HTR-8/SVneo (cell line): Measurements from ENCODE around the gene RITA1.
A peak's percentile ranks its signal among the peaks of the same experiment; 100 is the strongest.

Experiments
- DNase-seq: peaks from one replicate; pipeline ENCODE4 v3.0.0; 2011; ENCODE audit warnings: low spot score, mixed read lengths; ENCODE audit not compliant: insufficient read length
- FAIRE-seq: peaks from 2 replicates; lab custom pipeline; 2011; peaks lifted over from hg19 to GRCh38; lab: Jason Lieb, UNC

Gene RITA1

DNA sequence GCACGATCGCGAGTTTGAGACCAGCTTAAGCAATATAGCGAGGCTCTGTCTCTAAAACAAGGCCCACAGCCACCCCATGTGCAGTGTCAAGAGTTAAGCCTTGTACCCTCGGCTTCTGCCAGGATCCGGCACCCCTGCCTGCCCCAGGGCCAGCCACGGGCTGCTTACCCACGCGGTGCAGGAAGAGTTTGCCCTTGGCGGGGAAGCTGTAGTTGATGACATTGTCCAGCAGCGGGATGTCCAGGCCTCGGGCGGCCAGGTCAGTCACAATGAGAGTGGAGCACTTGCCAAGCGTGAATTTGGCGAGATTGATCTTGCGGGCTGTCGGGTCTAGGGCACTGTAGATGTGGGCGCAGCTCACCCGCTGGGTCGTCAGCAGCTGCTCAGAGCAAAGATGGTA is 13.3 kb upstream of the RITA1 start:
- no peak for DNase-seq
- FAIRE-seq: no peak

DNA sequence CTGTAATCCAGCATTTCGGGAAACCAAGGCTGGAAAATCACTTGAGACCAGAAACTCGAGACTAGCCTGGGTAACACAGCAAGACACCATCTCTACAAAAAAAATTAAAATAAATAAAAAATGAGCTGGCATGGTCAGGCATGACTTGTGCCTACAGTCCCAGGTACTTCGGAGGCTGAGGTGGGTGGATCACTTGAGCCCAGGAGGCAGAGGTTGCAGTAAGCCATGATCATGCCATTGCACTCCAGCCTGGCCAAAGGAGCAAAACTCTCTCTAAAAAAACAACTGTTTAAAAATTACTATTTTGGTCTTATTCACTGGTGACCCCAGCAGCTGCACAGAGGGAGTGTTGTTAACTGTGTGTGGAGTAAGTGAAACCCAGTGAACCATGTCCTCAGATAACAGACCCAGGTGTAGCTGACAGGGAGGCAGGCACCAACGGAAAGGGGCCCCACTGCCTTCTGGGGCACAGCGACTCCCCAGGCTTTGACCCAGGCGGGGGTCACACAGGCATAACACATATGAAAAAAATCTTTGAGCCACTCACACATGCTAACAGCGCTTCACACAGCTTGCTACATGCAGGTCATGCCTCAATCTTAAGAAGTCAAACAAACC is 12.3 kb upstream of the RITA1 start:
- FAIRE-seq (no peak), DNase-seq (no peak)

DNA sequence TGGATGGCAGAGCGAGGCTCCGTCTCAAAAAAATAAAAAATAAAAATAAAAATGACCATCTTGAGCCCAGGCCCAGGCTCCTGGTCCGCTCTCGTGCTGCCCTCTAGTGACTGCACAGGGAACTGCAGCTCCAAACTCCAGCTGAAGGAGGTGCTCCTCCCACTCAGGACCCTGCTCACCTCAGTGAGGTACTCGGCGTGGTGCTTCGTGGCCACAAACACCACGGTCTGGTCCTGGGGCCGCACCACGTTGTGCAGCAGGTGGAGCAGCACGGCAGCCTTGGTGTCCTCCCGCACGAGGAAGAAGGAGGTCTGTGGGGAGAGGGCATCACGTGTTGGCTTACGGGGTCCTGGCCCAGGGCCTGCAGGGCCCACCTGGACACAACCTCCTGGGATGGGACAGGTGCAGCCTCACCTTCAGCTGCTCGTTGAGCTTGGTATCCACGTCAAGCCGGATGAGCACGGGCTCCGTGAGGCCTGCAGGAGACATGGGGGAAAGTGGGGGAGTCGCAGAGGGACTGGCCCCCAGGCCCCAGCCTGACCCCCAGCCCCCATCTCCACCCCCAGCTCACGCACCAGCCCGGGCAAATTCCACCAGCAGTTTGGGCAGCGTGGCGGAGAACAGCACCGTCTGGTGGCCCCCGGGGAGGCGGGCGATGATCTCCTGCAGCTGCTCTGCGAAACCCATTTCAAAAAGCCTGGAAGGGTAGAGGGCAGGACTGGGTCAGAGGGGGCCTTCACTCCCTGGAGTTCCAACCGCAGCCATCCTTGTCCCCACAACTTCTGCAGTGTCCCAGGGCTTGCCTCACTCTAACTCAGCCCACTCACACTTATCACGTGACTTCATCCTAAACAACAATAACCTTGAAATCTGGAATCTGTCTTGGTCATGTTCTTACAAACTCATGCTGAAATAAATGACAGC is 10.8 kb upstream of the RITA1 start:
- DNase-seq (peak; percentile 79), FAIRE-seq (peak; percentile 23)

- no peak for FAIRE-seq
- DNase-seq: no peak
Observed at GRCh38 chr12:113179023-113179422, 6.5 kb upstream of the RITA1 start.

DNA sequence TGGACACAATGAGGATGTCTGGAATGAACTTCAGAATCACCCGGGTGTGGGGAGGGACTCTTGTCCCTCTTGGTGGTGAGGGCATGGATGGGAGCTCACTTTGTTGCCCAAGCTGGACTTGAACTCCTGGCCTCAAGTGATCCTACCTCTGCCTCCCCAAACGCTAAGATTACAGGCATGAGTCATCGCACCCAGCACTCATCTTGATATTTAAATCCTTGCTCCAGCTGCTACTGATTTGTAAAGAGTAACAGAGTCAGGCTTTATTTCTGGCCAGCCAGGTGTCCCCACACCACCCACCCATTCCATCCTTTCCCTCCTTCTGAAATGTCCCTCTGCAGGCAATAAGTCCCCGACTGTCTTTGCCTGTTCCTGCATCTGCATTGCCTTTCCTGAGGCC is 5.2 kb upstream of the RITA1 start:
- no peak for DNase-seq
- no peak for FAIRE-seq

DNA sequence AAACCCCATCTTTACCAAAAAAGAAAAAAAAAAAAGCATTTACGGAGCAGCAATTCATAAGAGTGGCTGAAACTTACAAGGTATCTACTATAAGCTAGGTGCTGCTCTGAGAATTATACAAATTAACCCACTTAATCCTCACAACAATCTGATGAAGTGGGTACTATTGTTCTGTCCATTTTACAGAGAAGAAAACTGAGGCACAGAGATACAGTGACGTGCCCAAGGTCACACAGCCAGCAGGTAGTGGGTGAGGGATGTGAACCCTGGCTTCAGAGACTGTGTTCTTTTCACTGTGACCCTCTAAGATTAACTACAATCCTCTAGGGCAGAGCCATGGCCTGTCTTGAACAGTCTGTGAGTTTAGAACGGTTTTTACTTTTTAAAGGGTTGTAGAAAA is 3.5 kb upstream of the RITA1 start:
- DNase-seq (no peak), FAIRE-seq (no peak)

- DNase-seq (no peak), FAIRE-seq (no peak)
Observed at GRCh38 chr12:113183030-113183589, 2.4 kb upstream of the RITA1 start.

DNA sequence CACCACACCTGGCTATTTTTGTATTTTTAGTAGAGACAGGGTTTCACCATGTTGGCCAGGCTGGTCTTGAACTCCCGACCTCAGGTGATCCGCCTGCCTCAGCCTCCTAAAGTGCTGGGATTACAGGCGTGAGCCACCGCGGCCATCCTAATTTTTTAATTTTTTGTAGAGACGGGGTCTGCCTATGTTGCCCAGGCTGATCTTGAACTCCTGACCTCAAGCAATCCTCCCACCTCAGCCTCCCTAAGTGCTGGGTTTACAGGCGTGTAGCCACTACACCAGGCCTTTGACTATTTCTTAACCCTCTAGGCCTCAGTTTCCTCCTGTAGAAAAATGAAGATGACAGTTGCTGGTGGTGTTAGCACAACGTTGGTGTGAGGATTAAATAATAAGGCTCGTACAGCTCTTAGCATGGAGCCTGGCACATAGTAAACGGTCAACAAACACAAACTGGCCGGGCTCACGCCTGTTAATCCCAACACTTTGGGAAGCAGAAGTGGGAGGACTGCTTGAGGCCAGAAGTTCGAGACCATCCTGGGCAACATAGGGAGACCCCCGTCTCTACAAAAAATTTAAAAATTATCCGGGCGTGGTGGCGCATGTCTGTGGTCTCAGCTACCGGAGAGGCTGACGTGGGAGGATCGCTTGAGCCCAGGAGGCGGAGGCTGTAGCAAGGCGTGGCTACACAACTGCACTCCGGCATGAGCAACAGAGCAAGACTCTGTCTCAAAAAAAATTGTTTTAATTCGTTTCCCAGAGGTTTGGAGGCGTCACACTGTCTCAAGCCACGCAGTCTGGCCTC is 1.2 kb upstream of the RITA1 start:
- DNase-seq (no peak), FAIRE-seq (peak; percentile 44)

- DNase-seq: peak; percentile 90
- no peak for FAIRE-seq
Observed at GRCh38 chr12:113184900-113185179, 681 bp upstream of the RITA1 start.

GRCh38 chr12:113186033-113186365 is 478 bp downstream of the RITA1 start:
- DNase-seq (peak; percentile 12), FAIRE-seq (no peak)

DNA sequence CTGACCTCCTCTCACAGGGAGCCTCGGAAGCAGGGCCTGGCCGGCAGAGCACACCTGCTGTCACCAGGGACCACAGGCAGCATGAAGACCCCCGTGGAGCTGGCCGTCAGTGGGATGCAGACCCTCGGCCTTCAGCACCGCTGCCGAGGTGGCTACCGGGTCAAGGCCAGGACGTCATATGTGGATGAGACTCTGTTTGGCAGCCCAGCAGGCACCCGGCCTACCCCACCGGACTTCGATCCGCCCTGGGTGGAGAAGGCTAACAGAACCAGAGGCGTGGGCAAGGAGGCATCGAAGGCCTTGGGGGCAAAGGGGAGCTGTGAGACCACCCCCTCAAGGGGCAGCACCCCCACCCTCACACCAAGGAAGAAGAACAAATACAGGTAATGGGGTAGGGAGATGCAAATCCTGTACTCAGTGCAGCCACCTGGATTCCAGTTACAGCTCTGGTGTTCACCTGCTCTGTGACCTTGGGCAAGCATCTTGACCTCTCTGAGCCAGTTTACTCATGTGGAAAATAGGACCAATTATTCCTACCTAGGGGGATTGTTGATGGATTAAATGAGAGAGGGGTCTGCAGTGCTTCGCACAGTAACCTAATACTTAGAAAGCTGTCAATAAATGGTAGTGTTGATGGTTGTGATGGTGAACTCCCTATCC is 1.3 kb downstream of the RITA1 start:
- FAIRE-seq (no peak), DNase-seq (no peak)

- DNase-seq (no peak), FAIRE-seq (no peak)
Observed at GRCh38 chr12:113189361-113189760, 3.8 kb downstream of the RITA1 start.

- peak; percentile 42 for DNase-seq
- no peak for FAIRE-seq
Observed at GRCh38 chr12:113190761-113191160, 5.2 kb downstream of the RITA1 start.

DNA sequence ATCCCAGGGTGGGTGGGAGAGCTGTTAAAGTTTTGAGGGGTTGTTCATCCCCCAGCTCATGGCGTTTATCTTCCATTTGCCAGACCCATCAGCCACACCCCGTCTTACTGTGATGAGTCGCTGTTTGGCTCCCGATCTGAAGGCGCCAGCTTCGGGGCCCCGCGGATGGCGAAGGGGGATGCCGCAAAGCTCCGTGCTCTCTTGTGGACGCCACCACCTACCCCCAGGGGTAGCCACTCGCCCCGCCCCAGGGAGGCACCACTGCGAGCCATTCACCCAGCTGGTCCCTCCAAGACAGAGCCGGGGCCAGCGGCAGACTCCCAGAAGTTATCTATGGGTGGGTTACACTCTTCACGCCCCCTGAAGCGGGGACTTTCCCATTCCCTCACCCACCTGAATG is 5.7 kb downstream of the RITA1 start:
- no peak for FAIRE-seq
- DNase-seq: no peak

- peak; percentile 69 for FAIRE-seq
- DNase-seq: peak; percentile 45
Observed at GRCh38 chr12:113194971-113195391, 9.5 kb downstream of the RITA1 start.

DNA sequence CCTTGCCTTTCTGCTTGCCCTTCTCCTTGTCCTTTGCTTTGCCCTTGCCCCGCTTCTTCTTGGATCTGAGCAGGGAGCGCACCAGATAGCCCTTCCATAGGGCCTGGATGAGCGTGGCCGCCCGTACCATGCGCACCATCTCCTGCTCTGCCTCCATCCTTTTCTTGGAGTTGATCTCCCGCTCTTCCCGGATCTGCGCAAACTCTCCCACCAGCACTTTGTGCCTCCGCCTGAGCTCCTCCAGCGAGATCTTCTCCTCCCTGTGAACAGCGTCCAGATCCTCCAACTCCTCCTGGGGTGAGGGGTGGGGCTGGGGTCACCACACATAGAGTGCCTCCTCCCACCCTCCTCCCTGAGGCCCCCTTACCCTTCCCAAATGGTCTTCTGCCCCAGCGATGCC is 10.1 kb downstream of the RITA1 start:
- no peak for DNase-seq
- FAIRE-seq: no peak

- FAIRE-seq: no peak
- no peak for DNase-seq
Observed at GRCh38 chr12:113196582-113196981, 11.1 kb downstream of the RITA1 start.

DNA sequence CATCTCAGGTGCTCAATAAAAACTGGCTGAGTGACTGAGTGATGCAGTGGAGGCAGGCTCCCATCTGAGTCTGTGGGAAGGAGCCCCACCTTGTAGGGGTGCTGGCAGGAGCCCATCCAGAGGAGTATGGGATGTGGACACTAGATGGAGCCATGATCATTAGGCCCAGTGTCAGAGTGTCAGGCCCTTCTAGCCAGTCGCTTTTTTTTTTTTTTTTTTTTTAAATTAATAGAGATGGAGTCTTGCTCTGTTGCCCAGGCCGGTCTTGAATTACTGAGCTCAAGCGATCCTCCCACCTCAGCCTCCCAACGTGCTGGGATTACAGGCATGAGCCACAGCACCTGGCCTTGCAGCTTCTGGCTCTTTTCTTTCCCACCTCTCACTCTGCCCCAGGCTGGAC is 11.5 kb downstream of the RITA1 start:
- DNase-seq (peak; percentile 80), FAIRE-seq (no peak)

- DNase-seq: no peak
- no peak for FAIRE-seq
Observed at GRCh38 chr12:113197518-113198077, 12.1 kb downstream of the RITA1 start.

DNA sequence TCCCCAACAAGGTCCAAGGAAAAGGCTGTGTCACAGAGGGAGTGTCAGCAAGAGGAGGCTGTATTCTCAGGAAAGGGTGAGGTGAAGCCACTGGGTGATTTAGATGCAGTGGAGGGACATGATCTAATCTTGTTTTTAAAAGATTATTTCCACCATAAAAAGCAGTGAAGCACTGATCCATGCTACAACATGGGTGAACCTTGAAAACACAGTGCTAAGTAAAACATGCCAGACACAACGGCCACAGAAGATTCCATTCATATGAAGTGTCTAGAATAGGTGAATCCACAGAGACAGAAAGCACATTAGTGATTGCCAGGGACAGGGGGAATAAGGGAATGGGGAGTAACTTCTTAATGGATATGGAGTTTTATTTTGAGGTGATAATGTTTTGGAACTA is 12.8 kb downstream of the RITA1 start:
- no peak for FAIRE-seq
- no peak for DNase-seq
